Suppressor macrophage treated with lipopolysaccharide for 1 hour (primary cell): Measurements from ENCODE around the gene ANO7.
"Not testable (repeated sequence)": the region's sequence is repeated elsewhere in the genome, so short reads cannot be mapped to it uniquely, and the experiment has no call there.

Source experiments
- DNase-seq, 3 donors: peaks; one replicate each; pipeline ENCODE4 v3.0.0-alpha.2; 2020 to 2022

The ANO7 gene

DNA sequence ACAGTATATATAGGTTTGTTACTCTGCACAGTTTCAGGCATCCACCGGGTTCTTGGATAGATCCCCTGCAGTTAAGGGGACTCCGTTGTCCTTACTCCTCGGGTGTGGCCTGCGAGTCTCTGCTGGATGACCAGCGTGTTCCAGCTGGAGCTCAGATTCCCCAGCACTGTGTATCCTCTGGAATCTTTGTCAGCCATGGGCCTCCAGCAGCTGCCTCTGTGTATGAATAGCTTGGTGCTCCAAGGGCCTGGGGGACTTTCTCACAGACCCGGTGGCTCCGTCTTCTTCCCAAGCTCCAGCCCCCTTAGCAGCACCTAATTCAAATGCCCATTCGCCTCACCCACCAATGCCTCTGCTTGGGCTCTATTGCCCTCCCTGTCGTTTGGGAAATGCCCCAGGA, 6.3 kb downstream of the ANO7 start:
- DNase-seq, result no peak

GRCh38 chr2:241195506-241196130, 7.1 kb downstream of the ANO7 start:
- DNase-seq, result no peak

GRCh38 chr2:241197246-241197645, 8.8 kb downstream of the ANO7 start:
- not testable (repeated sequence) for DNase-seq

DNA sequence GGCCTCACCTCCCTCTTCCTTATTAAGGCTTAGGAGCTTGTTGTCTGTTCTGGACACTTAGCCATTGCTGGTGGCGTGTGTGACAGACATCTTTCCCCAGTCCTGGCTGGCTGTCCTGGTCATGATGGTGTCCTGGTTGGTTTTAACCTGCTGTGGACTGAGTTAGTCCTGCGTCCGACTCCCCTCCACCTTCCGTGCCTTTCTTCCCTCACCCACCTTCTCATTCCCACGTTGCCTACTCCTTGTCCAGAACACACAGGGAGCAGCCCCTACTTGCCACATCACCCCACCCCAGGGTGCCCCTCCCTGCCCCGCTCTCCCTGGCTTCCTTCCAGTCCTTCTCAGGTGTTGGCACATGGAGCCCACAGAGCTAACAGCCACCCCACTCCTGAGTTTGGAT, 9.5 kb downstream of the ANO7 start:
- DNase-seq, result no peak

GRCh38 chr2:241198381-241199279, 10.2 kb downstream of the ANO7 start:
- DNase-seq, result no peak

GRCh38 chr2:241199286-241199685, 10.8 kb downstream of the ANO7 start:
- DNase-seq, result no peak

DNA sequence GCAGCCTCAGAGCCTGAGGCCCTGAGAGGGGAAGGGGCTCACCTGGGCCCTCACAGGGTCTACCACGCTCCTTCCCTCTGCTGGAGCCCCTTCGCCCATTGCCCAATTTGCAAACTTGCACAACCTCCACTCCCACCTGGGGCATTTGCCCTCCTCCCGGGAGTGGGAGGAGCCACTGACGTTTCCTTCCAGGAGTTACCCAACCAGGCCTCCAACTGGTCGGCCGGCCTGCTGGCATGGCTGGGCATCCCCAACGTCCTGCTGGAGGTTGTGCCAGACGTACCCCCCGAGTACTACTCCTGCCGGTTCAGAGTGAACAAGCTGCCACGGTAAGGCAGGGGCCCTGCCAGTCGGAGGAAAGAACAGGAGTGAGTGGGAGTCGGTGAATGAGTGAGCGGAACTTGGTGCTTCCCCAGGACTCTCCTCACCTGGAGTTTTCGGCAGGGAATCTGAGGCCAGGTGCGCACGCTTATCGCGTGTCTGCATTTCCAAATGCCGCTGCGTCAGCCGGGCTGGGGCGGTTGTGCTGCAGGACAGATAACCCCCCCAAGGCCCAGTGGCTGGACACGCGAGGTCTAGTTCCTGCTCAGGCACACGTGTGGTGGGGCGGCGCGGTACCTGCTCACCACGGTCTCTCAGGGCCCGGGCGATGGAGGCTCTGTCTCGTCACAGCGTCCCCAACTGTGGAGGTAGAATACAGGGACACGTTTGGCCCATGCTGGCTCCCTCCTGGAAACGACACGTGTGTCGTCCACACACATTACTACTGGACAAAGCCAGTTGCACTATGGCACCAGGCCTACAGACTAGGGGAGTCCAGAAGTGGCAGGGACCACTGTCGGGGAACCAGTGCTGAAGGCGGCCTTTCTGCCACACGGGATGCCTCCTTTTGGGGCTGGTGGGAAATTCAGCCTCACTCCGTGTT, 11.7 kb downstream of the ANO7 start:
- DNase-seq, result peak in 1 of 3 donors; percentile 20

DNA sequence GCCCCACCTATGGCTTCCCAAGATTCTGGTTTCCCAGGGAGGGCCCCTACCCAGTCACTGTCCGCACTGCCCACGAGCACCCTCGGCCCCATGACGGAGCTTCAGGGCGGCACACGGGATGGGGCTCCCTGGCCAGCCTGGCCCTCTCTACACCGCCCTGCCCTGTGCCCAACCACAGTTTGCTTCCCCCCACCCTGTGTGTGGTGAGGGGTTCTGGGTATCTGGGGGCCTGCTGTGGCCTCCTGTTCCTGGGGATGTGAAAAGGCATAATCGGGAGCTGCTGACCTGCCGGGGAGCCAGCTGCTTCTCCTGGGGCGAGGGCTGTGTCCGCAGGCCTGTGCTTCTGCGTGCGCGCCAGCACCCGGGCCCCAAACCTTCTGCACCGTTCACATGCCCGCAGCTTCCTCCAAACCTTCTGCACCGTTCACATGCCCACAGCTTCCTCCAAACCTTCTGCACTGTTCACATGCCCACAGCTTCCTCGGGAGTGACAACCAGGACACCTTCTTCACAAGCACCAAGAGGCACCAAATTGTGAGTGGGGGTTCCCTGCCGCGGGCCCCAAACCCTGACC, 12.4 kb downstream of the ANO7 start:
- peak in 1 of 3 donors; percentile 21 for DNase-seq

- DNase-seq, result no peak
These were observed 13.2 kb downstream of the ANO7 start for GRCh38 chr2:241201445-241202267.

DNA sequence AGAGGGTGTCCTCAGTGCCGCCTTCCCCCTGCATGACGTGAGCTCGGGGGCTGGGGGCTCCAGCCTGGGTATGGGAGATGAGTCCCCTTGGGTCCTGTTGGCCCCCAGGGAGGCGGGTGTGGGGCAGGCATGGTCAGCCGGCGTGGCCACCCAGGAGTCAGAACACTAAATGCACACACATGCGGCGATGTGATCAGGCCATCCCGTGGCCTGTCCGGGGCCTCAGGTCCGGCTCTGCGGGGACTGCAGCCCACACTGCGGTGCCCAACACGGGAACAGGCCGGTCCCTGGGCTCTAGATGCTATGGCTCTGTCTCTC, 13.8 kb downstream of the ANO7 start:
- no peak for DNase-seq

- DNase-seq, result no peak
These were observed 14.2 kb downstream of the ANO7 start for GRCh38 chr2:241202681-241203080.

GRCh38 chr2:241203218-241204009, 14.9 kb downstream of the ANO7 start:
- no peak for DNase-seq

GRCh38 chr2:241204010-241204384, 15.5 kb downstream of the ANO7 start:
- DNase-seq, result no peak

DNA sequence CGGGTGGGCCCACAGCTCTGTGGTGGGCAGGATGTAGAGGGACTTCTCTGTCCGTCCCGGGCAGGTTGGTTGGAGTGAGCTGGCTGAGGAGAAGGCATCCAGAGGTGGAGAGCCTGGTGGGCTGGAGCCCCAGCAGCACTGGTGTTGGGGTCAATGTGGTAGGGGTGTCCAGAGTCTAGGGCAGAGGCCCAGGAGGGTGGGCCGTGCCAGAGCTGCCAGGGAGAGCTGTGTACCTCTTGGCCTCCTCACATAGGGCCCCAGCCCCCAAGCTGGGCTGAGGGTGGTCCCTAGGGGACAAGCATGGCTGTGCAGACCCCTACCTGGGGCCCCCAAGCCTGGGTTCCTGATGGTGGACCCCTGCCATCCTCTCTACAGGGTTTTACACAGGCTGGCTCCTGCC, 16.0 kb downstream of the ANO7 start:
- DNase-seq, result no peak

DNA sequence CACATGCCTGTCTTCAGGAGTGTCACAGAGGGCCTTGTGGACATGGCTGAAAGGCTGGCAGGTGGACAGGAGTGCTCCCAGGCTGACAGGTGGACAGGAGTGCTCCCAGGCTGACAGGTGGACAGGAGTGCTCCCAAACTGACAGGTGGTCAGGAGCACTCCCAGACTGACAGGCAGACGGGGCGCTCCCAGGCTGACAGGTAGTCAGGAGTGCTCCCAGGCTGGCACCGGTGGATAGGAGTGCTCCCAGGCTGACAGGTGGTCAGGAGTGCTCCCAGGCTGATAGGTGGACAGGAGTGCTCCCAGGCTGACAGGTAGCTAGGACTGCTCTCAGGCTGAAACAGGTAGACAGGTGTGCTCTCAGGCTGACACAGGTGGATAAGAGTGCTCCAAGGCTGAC, 16.6 kb downstream of the ANO7 start:
- no peak for DNase-seq

DNA sequence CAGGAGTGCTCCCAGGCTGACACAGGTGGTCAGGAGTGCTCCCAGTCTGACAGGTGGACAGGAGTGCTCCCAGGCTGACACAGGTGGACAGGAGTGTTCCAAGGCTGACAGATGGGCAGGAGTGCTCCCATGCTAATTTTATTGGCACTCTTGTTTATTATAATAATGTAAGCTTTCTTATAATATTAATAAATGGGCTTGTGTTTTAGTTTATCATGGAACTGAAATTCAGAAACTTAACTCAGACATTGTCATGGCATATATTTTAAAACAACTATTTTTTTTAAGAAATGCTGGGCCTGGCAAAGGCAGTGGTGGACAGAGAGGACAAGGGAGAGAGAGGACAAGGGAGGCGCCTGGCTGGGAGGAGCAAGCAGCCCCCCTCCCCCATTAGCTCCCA, 18.7 kb downstream of the ANO7 start:
- DNase-seq, result no peak

GRCh38 chr2:241207641-241208040, 19.2 kb downstream of the ANO7 start:
- no peak for DNase-seq

- no peak for DNase-seq
These were observed 19.6 kb downstream of the ANO7 start for GRCh38 chr2:241208058-241208457.

GRCh38 chr2:241209271-241209670, 20.8 kb downstream of the ANO7 start:
- no peak for DNase-seq

- DNase-seq, result no peak
These were observed 22.8 kb downstream of the ANO7 start for GRCh38 chr2:241211276-241211675.

DNA sequence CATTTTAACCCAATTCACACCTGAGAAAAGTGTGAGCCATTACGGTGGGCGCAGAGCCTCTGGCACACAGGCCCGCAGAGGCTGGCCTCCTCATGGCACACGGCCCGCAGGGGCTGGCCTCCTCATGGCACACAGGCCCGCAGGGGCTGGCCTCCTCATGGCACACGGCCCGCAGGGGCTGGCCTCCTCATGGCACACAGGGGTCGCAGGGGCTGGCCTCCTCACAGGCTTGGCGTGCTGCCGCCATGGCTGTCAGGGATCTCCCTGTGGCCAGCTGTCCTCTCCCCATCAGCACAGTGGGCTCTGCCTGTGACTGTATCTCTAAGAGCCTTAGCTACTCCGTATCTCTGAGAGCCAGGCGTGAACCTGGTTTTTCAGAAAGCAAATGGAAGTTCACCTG, 24.6 kb downstream of the ANO7 start:
- DNase-seq, result no peak
